ENCODE results near the gene ATP6V0D1. TPM values are rescaled to one million over a fixed set of nuclear protein-coding genes. Genes with fewer than 3 reads are reported as not detected.
"Not testable (repeated sequence)": the region's sequence is repeated elsewhere in the genome, so short reads cannot be mapped to it uniquely, and the experiment has no call there.

The ATP6V0D1 gene
- total and polyA plus RNA-seq, 3 experiments from 2014 or later: 49.3 to 107 (median 57.6) TPM

DNA sequence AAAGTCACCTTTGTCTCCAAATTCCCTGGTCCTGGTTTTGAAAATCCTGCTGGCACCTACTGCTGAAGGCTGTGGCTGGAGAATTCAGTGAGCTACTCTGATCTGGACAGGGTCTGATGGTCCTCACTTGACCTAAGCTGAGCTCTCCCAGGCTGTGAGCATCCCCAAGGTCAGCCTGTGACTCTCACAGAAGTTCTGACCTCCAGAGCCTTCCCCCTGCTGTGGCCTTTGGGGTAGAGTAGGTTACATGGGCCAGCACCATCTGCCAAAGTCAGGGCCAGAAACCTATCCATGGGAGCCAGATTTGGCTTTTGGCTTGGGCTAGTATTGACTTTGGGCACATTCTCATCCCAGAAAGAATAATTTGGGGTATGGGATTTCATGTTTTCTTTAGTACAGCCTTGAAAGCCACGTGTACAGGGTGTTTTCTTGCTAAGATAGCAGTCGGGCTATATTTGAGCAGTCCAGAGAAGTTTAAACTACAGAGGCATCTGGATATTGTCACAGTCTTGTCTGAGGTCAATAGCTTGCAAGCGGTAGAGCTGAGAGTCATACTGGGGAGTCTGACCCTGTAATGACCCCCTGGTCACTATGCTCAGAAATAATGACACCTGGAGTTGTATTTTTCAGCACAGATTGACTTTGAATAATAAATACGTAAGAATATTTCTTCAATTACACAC lies 8.6 kb upstream of the ATP6V0D1 start:
- POLR2A ChIA-PET: no interaction called here
- peaks cover 5% of the 10 kb centered on the region for H3K4me1 ChIP-seq (ENCODE audit: insufficient read depth, low read length)

DNA sequence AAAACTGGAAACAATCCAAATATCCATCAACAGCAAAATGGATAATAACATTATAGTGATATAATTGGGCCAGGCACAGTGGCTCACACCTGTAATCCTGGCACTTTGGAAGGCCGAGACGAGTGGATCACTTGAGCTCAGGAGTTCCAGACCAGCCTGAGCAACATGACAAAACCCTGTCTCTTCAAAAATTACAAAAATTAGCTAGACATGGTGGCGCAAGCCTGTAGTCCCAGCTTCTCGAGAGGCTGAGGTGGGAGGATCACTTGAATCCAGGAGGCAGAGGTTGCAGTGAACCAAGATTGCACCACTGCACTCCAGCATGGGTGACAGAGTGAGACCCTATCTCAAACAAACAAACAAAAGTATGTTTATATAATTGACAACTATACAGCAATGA lies 6.6 kb upstream of the ATP6V0D1 start:
- H3K4me3 ChIP-seq (ENCODE audit: low read length); H3K4me3 Mint-ChIP-seq; H3K9me3 Mint-ChIP-seq; H3K27me3 ChIP-seq (ENCODE audit: insufficient read depth, low read length, poor library complexity, severe bottlenecking); DNase-seq; H3K4me1 ChIP-seq (ENCODE audit: insufficient read depth, low read length); H3K9me3 ChIP-seq (ENCODE audit: low read length); H3K27ac ChIP-seq (ENCODE audit: low read depth, low read length); POLR2A ChIA-PET; H3K27me3 Mint-ChIP-seq: not testable (repeated sequence)
- Mint-ChIP-seq H3K4me1 (peaks cover 6 to 15% (median 7%) of the 10 kb centered on the region in 3 donors), H3K36me3 (peaks cover 0 to 40% (median 0%) of the 10 kb centered on the region in 3 donors), H3K27ac (peak overlapping the region in 2 of 8 donors; percentile 30 to 74)
- H3K36me3 ChIP-seq (ENCODE audit: insufficient read depth, low read length): peaks cover 17% of the 10 kb centered on the region
- CTCF ChIA-PET: interaction anchor here (1.3 to 14.6 kb wide), 2 partner anchors 27 to 33 kb away, joined by 8 to 87 read pairs; no protein-coding TSS in a partner anchor

More for the DNA sequence above, 8.6 kb upstream of the ATP6V0D1 start:
- Mint-ChIP-seq H3K4me3 (no peak overlapping the region), H3K27me3 (no peaks in the 10 kb centered on the region), H3K4me1 (peaks cover 3 to 6% (median 4%) of the 10 kb centered on the region in 3 donors), H3K27ac (peak overlapping the region in 3 of 8 donors; percentile 32 to 61 (median 51)), H3K9me3 (no peaks in the 10 kb centered on the region), H3K36me3 (peaks cover 0 to 41% (median 0%) of the 10 kb centered on the region in 3 donors)
- CTCF ChIA-PET: interaction anchor here (0.6 to 14.6 kb wide), 8 partner anchors 8 to 982 kb away, joined by 3 to 168 read pairs (median 4); partner anchors contain the start of gene ATP6V0D1
- DNase-seq: no peak
- no peak overlapping the region for H3K27ac ChIP-seq (ENCODE audit: low read depth, low read length)
- peaks cover 12% of the 10 kb centered on the region for H3K36me3 ChIP-seq (ENCODE audit: insufficient read depth, low read length)
- no peak overlapping the region for H3K4me3 ChIP-seq (ENCODE audit: low read length)
- no peaks in the 10 kb centered on the region for H3K9me3 ChIP-seq (ENCODE audit: low read length)
- H3K27me3 ChIP-seq (ENCODE audit: insufficient read depth, low read length, poor library complexity, severe bottlenecking): no peaks in the 10 kb centered on the region

DNA sequence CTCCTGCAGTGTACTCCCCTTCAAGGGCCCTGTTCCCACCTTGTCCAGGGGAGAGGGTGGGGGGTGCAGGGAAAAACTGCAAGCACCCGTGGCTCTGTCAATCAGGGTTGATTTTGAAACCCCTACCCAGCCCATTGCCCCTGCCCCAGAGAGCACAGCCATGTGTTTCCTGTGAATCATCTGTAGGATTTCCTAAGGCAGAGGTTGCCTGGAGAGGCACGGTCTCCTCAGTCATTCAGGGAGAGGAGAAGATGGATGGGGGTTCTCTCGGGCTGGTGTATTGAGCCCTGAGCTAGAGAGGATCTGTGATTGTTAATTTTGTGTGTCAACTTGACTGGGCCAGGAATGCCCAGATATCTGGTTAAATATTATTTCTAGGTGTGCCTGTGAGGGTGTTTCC lies 5.8 kb upstream of the ATP6V0D1 start:
- H3K9me3 ChIP-seq (ENCODE audit: low read length): no peaks in the 10 kb centered on the region
- Mint-ChIP-seq H3K27me3 (peaks cover 0 to 2% of the 10 kb centered on the region in 2 donors), H3K4me1 (peaks cover 13 to 22% (median 15%) of the 10 kb centered on the region in 3 donors), H3K4me3 (no peak overlapping the region), H3K36me3 (peaks cover 0 to 41% (median 0%) of the 10 kb centered on the region in 3 donors), H3K27ac (peak overlapping the region in 3 of 8 donors; percentile 17 to 91 (median 54)), H3K9me3 (no peaks in the 10 kb centered on the region)
- CTCF ChIA-PET: interaction anchor here (1.3 to 14.6 kb wide), 3 partner anchors 27 to 34 kb away, joined by 8 to 87 read pairs (median 23); no protein-coding TSS in a partner anchor
- POLR2A ChIA-PET: no interaction called here
- H3K36me3 ChIP-seq (ENCODE audit: insufficient read depth, low read length): peaks cover 17% of the 10 kb centered on the region
- H3K27me3 ChIP-seq (ENCODE audit: insufficient read depth, low read length, poor library complexity, severe bottlenecking): no peaks in the 10 kb centered on the region
- peaks cover 16% of the 10 kb centered on the region for H3K4me1 ChIP-seq (ENCODE audit: insufficient read depth, low read length)
- no peak overlapping the region for H3K4me3 ChIP-seq (ENCODE audit: low read length)
- H3K27ac ChIP-seq (ENCODE audit: low read depth, low read length): no peak overlapping the region
- no peak for DNase-seq

DNA sequence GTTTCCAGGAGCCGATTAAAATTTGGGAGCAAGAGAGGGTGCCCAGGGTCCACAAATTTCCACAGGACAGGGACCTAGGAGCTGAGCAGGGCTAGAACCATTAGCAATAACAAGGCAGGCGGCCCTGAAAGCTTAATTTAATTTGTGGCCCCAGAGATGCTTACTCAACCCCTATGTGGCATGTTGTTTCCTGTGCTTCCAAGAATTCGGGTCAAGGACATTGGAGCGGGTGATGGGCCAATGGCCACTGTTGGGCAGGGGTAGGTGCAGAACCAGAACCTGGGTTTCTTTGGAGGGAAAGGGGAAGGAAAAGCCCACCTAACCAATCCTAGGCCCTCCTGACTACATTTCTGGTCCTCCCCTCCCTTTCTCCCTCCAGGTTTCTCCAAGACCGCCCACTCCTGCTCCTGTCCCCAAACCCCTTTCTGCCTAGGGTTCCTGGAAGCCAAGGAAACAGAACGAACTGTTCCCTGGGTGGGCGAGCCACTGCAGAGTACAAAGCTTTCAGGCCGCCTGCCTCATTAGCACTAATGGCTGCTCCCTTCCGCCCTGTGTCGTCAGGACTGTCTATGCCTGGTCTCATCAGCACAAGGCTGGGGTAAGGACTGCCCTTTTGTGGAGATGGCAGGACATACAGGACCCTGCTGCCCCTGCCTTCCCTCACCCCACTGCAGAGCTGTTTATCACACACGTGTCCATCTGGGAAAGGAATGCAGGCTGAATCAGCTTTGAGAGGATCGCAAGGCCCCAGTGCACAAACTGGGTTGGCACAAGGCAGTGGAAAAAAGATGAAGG lies 3.0 kb upstream of the ATP6V0D1 start:
- H3K9me3 ChIP-seq (ENCODE audit: low read length): no peaks in the 10 kb centered on the region
- ChIA-PET CTCF (interaction anchor here (1.4 to 6.3 kb wide), 5 partner anchors 9 to 333 kb away, joined by 3 to 94 read pairs (median 6); no protein-coding TSS in a partner anchor), POLR2A (interaction anchor here (0.7 kb wide), 1 partner anchor 39 kb away, joined by 3 read pairs; no protein-coding TSS in a partner anchor)
- Mint-ChIP-seq H3K9me3 (no peaks in the 10 kb centered on the region), H3K4me3 (peak overlapping the region in 1 of 7 donors; percentile 20), H3K27me3 (peaks cover 0 to 2% of the 10 kb centered on the region in 2 donors), H3K27ac (peak overlapping the region in 5 of 8 donors; percentile 11 to 94 (median 52)), H3K4me1 (peaks cover 23 to 47% (median 27%) of the 10 kb centered on the region in 3 donors), H3K36me3 (peaks cover 0 to 42% (median 0%) of the 10 kb centered on the region in 3 donors)
- peaks cover 17% of the 10 kb centered on the region for H3K36me3 ChIP-seq (ENCODE audit: insufficient read depth, low read length)
- peaks cover 28% of the 10 kb centered on the region for H3K4me1 ChIP-seq (ENCODE audit: insufficient read depth, low read length)
- no peaks in the 10 kb centered on the region for H3K27me3 ChIP-seq (ENCODE audit: insufficient read depth, low read length, poor library complexity, severe bottlenecking)
- H3K27ac ChIP-seq (ENCODE audit: low read depth, low read length): no peak overlapping the region
- no peak overlapping the region for H3K4me3 ChIP-seq (ENCODE audit: low read length)
- no peak for DNase-seq

DNA sequence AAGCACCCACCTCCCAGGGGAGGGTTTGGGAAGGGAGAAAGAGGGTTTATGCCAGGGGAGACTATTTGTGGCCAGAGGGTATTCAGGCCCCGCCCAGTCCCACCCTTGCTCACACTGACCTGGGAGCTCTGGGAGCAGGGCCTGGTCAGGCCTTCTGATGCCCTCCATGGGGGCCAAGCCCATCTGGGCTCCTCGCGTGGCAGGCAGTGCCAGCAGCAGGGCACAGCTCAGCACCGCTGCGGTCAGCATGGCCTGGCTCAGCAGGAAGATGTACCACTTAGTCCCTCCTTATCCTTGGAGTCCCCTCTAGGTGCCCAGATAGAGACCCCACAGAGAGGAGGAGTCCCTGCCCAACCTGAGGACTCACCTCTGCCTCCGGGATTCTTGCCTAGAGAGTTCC lies 2.2 kb upstream of the ATP6V0D1 start, which contains the start of gene AGRP:
TSS of gene AGRP (minus strand) at position 398 of the 400 bp plus-strand sequence. CDS start at position 249, 149 bp downstream.
- peaks cover 17% of the 10 kb centered on the region for H3K36me3 ChIP-seq (ENCODE audit: insufficient read depth, low read length)
- peaks cover 0 to 2% of the 10 kb centered on the region in 2 donors for H3K27me3 Mint-ChIP-seq
- H3K27ac ChIP-seq (ENCODE audit: low read depth, low read length): peak within 1 kb of the TSS; percentile 98
- H3K4me3 ChIP-seq (ENCODE audit: low read length): peak within 1 kb of the TSS; percentile 83
- peak within 1 kb of the TSS; percentile 96 to 100 (median 100) for H3K4me3 Mint-ChIP-seq
- CTCF ChIA-PET: interaction anchor here (0.8 to 6.3 kb wide), 5 partner anchors 8 to 81 kb away, joined by 3 to 94 read pairs (median 7); no protein-coding TSS in a partner anchor
- no peaks in the 10 kb centered on the region for H3K9me3 ChIP-seq (ENCODE audit: low read length)
- no peak for DNase-seq
- H3K4me1 ChIP-seq (ENCODE audit: insufficient read depth, low read length): peaks cover 28% of the 10 kb centered on the region
- no peaks in the 10 kb centered on the region for H3K9me3 Mint-ChIP-seq
- peak within 1 kb of the TSS; percentile 71 to 99 (median 99) for H3K27ac Mint-ChIP-seq
- peaks cover 30 to 52% (median 30%) of the 10 kb centered on the region in 3 donors for H3K4me1 Mint-ChIP-seq
- H3K36me3 Mint-ChIP-seq: peaks cover 0 to 42% (median 0%) of the 10 kb centered on the region in 3 donors
- H3K27me3 ChIP-seq (ENCODE audit: insufficient read depth, low read length, poor library complexity, severe bottlenecking): no peaks in the 10 kb centered on the region
- POLR2A ChIA-PET: no interaction called here

DNA sequence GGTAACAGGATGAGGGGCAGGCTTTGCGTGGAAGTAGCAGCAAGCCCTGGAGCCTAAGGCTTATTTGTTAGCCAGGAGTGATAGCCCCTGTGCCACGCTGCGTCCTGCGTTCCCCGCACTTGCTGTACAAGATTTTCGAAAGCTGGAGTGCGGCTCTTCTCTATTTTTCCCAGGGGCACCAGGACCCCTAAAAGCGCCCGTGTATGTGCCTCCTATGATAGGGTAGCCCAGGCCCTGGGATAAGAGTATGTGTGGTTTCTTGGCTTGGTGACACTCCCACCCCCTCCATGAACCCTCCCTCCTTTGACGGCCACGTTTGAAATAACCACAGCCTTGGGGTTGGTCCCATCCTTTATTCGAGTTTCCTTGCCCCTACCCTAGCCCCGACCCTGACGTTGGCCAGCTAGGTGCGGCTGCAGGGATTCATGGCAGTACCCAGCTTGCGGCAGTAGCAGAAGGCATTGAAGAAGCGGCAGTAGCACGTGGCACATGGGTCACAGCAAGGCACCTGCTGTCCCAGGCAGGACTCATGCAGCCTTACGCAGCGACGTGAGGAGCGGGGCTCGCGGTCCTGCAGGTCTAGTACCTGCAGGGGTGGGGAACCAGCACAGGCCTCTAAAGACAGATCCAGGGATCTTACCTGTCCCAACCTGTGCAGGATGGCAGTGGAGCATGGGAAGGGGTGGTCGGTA lies 1.4 kb upstream of the ATP6V0D1 start:
- Mint-ChIP-seq H3K4me1 (peaks cover 35 to 60% (median 38%) of the 10 kb centered on the region in 3 donors), H3K27ac (peak overlapping the region; percentile 71 to 99 (median 99)), H3K9me3 (no peaks in the 10 kb centered on the region), H3K4me3 (peak overlapping the region; percentile 96 to 100 (median 100)), H3K36me3 (peaks cover 0 to 40% (median 0%) of the 10 kb centered on the region in 3 donors), H3K27me3 (peaks cover 0 to 2% of the 10 kb centered on the region in 2 donors)
- H3K36me3 ChIP-seq (ENCODE audit: insufficient read depth, low read length): peaks cover 17% of the 10 kb centered on the region
- POLR2A ChIA-PET: interaction anchor here (1.8 kb wide), 1 partner anchor 39 kb away, joined by 8 read pairs; no protein-coding TSS in a partner anchor
- H3K4me3 ChIP-seq (ENCODE audit: low read length): peak overlapping the region; percentile 83
- no peaks in the 10 kb centered on the region for H3K27me3 ChIP-seq (ENCODE audit: insufficient read depth, low read length, poor library complexity, severe bottlenecking)
- peaks cover 28% of the 10 kb centered on the region for H3K4me1 ChIP-seq (ENCODE audit: insufficient read depth, low read length)
- no peaks in the 10 kb centered on the region for H3K9me3 ChIP-seq (ENCODE audit: low read length)
- peak overlapping the region; percentile 98 for H3K27ac ChIP-seq (ENCODE audit: low read depth, low read length)
- CTCF ChIA-PET: interaction anchor here (0.8 to 6.3 kb wide), 9 partner anchors 8 to 297 kb away, joined by 3 to 94 read pairs (median 11); partner anchors contain the start of gene CARMIL2
- peak in 1 of 5 donors; percentile 52 for DNase-seq
